H4 (cell line): ENCODE data around the gene FAM174B. TPM values are rescaled to one million over a fixed set of nuclear protein-coding genes. Genes with fewer than 3 reads are reported as not detected.
A peak's percentile ranks its signal among the peaks of the same experiment; 100 is the strongest.

Experiments used
- DNase-seq: peaks from one replicate; pipeline ENCODE4 v3.0.0-alpha.2; 2015; ENCODE audit warnings: low spot score
- total RNA-seq: library from RNA; depleted of rRNA; stranded (reverse); fragments of >200 nt; shearing (Covaris generic); gene quantifications from 2 replicates; pipeline ENCODE4 v1.2.3, GENCODE V29; 2014

FAM174B gene
- total RNA-seq, 1 experiment from 2014 or later: 0.06 TPM

DNA sequence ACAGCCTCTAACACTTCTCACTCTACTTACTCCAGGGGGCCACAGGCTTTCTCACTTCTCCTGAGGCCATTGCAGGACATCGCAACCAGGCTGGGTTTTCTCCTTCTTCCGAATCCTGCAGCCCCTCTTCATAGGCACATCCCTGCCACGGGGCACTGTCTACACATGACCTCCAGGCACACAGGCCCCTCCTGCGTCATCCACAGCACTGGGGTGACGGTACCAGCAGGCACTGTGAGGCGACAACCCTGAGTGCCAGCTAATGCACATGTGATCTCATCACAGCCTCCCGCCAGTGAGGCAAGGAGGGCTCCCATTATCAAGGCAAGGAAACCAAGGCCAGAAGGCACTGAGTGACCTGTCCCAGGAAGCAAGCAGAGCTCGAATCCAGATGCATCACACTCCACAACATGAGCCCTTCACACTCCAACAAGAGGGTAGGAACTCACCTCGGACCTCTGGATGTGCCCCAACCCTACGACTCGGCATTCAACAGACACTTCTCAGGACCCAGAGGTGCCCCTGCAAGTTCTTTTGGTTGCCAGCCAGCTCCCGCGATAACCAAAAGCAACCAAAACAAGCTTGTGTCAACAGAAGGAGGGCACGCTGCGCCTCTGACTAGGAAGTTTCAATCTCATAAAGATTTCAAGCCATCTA is 16.7 kb downstream of the FAM174B start:
- DNase-seq: no peak

DNA sequence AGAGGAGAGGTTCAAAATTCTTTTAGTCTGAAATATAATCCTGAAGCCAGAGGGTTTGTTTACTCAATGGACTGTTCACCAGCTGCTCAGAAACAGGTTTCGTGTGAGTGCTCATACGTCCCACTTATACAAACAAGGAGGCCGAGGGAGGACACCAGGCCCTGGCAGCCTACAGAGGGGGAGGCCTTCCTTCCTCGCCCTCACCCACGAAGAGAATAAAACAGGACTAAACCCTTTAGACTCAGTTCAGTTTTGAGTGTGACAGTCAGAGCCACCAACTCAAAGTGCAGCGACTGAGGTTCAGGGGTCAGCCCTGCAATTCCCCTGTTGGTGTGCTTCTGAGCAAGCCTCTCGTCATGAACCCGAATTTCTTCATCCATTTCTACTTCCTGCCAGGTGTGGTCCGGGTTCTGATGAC is 17.3 kb downstream of the FAM174B start:
- peak; percentile 66 for DNase-seq

DNA sequence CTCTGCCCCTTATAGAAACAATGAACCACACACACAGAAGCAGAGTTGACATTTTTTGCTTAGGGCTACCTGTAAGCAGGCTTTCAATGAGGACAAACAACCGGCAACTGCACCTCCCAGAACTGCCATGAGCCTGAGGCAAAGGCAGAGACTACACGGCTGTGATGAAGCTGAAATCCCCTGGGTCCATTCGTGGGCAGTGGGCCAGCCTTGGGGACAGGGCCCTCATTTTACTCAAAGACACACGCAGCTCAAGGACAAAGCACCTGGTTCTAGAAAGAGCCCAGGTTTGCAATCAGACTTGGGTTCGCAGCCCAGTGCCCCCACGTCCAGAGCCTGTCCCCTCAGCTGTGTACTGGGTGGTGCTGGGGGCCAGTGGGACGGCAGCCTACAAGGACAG is 17.9 kb downstream of the FAM174B start:
- no peak for DNase-seq

DNA sequence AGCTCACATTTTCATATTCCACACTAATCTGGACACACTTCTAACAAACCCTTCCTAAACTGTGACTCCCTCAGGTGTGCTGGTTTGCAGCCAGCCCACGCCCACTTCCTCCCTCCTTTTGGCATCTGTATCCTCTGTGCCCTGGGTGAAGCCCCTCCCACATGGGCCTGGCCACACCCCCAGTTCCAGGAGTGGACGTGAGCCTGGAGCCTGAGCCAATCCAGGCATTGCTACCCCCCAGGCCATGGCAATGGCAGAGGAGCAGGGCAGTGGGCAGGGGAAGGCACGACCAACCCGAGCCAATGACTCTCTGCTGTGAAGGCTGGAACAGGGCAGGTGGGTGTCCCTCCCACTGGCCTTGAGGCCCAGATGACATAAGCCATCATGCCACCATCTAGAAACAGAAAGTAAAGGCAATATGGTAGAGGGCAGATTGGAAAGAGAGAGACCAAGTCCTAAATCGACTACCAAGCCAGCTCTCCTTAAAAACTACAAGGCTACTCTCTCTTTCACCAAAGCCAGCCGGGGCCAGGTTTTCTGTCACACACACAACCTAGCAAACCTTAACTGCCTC is 18.6 kb downstream of the FAM174B start:
- DNase-seq: peak; percentile 36

DNA sequence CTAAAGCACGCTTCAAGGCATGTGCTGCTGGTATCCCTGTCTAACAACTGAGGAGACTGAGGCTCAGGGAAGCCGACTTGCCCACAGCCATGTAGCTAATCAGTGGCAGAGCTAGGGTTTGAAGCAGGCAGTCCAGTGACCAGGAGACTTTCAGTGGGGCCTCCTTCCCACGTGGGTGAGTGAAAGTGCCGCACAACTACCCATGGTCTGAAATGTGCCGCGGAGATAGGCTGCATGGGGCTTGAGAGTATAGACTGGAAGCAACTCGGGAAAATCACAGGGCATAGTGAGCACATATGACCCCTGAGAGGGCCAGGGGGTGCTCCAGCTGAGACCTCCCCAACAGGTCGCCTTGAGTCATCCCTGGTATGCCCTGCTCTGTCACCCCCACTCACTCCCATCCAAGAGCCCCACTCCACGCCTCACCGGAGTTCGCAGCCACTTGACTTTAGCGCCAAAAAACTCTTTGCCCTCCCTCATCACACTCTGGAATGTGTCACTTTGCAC is 19.1 kb downstream of the FAM174B start:
- no peak for DNase-seq

DNA sequence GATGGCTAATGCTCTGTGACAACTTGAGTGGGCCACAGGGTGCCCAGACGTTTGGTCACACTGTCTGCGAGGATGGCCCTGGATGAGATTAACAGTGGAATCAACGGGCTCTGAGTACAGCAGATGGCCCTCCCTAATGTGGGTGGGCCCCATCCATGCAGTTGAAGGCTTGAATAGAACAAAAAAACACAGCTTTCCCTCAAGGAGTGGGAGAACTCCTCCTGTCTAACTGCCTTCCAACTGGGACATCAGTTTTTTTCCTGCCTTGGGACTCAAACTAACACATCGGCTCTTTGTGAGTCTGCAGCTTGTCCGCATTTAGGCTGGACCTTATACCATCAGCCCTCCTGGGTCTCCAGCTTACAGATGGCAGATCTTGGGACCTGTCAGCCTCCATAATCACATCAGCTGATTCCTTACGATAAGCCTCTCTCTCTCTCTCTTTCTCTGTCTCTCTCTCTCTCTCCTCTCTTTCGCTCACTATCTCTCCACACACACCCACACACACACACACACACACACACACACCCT is 20.8 kb downstream of the FAM174B start:
- DNase-seq: no peak

DNA sequence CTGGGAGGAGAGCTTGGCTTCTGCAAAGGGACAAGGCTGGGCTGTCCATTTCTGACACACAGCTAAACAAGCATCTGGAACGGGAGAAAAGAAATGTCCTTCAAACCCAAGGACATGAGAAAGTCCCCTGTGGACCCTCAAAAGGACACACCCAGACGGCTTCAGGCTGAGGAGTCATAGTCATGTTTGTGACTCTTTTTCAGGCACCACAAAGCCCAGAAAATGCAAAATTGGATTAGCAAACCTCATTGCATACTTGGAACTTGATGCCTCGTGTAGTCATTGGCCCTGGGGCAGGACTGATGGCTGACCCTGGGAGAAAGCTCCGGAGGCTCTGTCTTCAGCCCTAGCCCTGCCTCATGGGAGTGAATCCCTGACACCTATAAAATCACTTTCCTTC is 21.5 kb downstream of the FAM174B start:
- DNase-seq: no peak

DNA sequence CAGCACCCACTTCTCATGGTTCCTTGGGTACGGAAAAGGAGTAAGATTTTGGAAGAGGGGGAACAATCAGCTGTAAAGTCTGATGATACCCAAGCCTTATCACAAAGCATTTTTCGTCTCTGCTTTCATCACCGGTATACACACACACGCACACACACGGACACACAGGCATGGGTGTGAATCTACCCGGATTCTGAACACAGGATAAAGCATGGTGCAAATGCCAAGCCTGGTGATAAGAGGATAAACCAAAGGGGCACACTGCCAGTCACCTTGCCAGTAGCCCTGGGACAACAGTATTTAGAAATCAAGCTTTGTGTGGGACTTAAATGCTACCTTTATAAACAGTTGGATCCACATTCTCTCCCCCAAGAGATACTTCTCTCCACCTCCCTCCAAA is 22.2 kb downstream of the FAM174B start:
- no peak for DNase-seq

DNA sequence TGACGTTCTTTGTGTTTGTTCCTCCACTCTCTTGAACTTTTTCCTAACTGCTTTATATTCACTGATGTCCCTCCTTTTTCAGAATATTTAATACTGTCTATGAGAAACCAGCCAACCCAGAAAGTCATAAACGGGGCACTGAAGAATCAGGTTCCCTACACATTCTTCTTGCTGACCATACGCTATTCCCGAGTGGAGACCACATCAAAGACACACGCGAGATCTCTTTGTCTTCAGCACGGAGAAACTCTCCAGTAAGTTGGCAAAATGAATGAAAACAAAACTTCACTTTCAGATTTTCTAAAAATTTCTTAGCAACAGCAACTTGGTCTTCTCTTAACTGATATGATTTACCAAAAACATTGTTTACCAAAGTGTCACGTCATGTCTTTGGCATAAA is 22.6 kb downstream of the FAM174B start:
- DNase-seq: no peak

DNA sequence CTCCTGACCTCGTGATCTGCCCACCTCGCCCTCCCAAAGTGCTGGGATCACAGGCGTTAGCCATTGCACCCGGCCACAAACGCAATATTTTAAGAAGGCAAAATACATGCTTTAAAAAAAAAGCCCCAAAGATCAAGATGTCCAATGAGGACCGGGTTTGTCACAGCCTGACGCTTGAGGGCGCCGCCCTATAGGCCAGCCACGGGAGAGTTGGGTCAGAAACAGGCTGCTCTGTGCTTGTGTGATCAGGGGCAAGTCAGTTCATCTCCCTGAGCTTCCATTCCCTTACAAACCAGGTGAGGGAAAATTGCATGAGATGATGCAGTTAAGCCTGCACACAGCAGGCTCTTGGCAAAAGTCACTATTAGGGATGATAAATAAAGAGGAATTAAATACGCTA is 23.9 kb downstream of the FAM174B start:
- no peak for DNase-seq

DNA sequence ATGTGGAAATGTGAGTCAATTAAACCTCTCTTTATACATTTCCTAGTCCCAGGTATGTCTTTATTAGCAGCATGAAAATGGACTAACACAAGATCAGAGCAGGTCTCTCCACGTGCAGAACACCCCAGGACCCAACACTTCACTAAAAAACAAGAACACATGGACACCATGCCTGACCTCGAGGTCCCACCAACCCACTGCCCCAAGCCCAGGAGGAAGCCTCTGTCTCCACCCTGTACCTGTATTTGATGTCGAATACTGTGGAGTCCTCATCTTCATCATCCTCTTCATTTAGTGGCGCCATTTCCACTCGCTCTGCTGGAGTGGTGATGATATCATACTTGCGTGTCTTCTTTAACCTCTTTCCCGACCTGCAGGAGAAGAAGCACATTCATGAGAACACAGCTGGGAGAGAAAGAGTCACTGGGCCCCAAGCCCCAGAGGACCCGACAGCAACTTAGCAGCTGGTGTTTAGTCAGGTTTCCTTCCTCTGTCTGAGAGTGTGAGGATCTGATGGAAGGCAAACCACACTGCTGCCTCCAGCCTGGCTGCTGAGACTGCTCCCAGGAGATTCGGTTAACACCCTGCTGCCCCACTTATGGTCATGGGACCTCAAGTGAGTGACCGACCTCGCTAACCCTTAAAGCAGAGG is 25.5 kb downstream of the FAM174B start:
- DNase-seq: no peak

DNA sequence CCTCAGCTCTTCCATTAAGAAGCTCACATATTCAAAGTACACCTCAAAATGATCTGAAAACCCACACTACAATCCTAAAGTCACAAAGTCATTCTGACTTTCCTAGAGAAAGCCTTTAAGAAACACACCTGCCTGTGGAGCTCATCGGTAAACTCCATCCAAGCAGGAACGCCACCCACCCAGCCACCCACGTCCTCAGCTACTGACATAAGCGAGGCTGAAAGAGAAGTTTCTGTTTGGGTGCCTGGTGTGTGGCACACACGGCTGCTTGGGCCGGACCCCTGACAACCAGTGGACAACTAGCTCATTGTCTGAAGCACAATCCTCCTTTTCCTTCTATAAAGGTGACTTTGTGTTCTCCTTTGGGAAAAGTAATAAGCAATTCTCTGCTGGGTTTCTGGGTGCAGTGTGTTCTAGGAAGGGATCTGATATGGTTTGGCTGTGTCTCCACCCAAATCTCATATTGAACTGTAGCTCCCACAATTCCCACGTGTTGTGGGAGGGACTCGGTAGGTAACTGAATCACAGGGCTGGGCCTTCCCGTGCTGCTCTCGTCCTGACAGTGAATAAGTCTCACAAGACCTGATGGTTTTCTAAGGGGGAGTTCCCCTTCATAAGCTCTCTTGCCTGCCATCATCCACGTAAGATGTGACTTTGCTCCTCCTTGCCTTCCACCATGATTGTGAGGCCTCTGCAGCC is 26.1 kb downstream of the FAM174B start:
- DNase-seq: no peak

DNA sequence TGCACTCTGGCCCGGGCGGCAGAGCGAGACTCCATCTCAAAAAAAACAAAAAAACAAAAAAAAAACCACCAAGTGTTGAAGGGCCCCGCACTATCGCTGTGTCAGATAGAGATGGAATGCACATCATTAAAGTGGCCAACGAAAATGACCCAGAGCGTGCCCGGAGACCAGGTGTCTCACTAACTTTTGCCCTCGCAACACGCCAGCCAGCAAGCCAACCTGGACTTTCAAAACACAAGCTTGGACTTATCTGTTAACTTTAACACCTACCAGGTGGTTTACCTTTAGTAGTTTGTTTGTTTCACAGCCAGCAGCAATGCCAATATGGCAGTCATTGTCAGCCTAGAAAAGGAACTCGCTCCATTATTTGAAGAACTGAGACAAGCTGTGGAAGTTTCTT is 28.6 kb downstream of the FAM174B start:
- no peak for DNase-seq

DNA sequence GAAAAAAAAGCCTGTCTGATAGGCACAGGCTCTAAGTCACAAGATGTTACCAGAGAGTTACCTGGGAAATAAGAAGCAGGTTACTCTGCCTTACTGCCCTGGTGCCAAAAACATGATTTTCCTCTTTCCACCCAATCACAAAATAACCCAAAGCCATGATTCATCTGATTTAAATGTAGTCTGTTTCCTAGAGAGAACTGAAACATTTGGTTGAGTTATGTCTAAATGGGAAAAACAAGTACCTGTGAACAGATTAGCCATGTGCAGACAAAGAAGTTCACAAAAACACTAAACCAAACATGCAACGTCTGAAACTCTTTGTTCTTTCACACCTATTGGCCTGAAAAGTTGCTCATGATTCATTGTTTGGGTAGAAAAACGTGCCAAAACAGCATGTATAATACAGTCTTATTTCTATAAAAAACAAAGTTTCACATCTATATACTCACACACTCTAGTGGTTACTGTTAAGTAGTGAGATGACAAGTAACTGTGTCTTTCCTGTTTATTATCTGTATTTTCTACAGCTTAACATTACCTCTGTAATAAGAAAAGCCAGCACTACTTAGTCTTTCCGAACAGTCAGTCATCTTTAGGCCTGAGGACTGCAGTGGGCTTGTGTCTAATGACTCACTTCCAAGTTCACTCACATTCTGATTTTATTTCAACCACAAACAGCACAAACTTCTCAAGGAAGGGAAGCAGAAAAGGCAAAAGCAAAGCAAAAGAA is 30.2 kb downstream of the FAM174B start:
- peak; percentile 51 for DNase-seq

DNA sequence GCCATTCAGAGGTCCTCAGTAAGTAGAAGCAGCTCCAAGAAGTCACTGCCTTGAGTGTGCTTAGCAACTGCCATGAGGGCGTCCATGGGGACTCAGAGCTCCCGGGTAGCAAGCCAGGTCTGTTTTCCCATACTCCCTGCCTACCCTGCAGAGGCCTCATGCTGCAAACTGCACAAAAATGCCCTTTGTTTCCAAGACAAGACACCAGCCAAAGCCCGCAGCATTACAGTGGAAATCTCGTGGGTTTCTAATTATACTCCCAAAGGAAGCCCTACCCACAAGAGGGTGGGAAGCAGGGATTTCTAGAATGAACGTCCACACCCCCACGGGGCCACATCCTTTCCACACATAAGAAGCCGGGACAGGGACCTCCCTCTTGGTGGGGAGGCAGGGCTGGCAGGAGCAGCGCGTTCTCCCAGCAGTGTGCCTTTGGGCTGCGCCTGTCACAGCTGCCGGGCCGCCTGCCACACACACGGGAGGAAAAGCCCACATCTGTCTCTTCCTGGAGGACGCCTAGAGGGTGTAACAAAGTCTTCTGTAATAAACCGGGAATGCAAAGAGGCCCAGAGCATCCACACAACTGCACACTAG is 31.1 kb downstream of the FAM174B start:
- no peak for DNase-seq

DNA sequence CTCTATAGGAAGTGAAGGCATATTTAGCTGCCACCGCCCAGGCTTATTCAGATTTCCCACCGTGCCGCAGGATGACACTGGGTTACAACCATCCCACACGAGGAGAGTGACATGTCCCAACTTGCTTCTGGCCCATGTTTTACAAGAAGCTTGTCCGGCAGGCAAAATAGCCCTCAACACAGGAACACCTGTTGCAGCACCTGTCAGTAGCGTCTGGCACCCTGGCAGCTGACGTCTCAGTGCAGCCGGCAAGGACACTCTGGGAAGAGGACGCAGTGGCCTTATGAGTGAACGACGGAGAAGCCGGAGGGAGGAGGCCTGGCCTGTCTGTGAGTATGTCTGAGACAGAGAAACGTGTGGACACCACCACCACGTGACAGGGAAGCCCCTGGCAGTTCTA is 32.1 kb downstream of the FAM174B start:
- DNase-seq: no peak

DNA sequence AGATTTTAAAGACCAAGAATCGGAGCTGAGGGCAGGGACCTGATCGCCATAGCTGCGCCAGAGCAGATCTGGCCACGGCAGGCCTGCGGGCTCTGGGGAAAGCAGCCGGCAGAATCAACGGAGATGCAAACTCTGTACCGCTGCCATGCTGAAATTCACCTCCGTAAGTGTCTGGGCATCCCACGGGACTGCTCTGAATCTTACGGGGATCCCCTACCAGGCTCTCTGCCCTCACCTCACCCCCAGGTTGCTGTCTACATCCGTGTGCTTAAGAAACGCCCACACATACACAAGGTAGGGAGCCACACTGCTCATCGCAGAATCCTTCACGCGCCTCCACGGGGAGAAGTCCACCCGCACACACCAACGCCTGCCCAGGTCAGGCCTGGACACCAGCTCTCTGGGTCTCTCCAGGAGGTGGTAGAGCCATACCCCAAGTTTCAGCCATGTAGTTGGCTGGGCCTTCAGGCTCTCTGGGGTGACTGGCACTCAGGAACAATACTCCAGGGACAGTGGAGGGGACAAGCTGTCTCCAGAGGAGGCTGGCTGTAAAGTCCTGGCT is 33.5 kb downstream of the FAM174B start:
- DNase-seq: no peak

DNA sequence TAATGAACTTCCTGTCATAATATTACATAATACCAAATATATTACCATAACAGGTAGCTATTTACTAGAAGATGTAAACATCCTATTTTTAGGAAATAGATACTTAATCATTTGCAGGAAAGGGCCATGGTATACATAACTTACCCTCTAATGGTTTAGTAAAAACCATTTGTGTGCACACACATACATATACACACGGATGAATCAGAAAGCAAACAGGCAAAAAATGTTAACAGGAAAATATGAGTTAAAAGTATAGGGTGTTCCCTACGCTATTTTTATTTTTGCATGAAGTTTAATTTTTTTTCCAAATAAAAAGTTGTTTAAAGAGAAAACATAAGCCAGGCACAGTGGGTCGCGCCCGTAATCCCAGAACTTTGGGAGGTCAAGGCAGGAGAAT is 34.6 kb downstream of the FAM174B start:
- DNase-seq: no peak

DNA sequence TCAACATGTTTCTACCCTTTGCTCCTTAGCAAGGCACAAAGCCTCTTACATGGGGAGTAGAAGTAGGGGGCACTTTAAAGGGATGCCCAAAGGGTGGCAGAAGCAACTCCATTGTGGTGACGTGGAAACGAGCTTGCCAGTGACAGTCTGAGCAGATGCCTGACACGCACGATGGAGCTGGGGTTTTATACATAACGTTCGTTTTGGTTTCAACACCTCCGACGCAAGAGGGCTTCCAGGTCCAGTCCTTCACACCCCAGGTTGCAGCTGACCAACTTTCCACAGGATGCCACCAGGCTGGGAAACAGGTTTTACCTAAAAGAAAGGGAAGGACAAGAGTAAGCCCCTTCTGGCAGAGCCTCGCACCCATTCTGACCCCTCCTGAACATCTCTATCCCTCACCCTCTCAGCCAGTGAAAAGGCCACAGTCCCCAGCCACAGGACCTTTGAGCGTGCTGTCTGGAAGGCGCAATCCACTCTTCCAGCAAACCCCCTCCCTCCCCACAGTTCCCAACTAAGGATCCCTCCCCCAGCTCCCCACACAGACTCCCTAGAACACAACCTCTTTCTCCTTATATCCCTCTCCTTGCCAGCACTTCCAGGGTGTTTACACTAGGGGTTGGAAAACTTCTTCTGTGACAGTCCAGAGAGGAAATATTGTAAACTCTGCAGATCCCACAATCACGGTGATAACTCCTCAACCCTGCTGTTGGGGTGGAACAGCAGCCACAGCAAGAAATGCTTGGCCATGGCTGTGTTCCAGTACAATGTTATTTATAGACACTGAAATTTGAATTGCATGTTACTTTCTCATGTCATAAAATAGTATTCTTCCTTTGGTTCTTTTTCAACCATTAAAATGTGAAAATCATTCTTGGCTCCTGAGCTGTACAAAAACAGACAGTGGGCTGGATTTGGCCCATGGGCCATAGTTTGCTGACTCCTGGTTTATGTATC is 36.2 kb downstream of the FAM174B start:
- DNase-seq: peak; percentile 53
